HCT116 (cell line): Measurements from ENCODE around the gene TASP1. TPM values are rescaled to one million over a fixed set of nuclear protein-coding genes. Genes with fewer than 3 reads are reported as not detected.

Experiments
- ATAC-seq: fragments of 200-7000 bp; cut with Tn5 transposase; 2 replicates; pipeline ENCODE4 v1.9.1; 2020; ENCODE audit warnings: mild to moderate bottlenecking, moderate library complexity
- BruUV-seq: library from RNA; stranded (reverse); fragments of 400-500 nt; replicated peaks from 2 replicates; lab custom pipeline; 2021; lab: Mats Ljungman, UMichigan
- CTCF ChIA-PET: fragments of 300-600 bp; sonication (Branson Sonifier 250); formaldehyde crosslinking; loops from one replicate; lab custom pipeline; 2021; ENCODE audit warnings: antibody characterized with exemption; lab: Charles Lee
- POLR2A ChIA-PET: fragments of 300-600, 350-600 bp; sonication (Branson Sonifier 250); formaldehyde crosslinking; loops from one replicate; lab custom pipeline; 2021; ENCODE audit warnings: antibody characterized with exemption; lab: Charles Lee
- RAD21 ChIA-PET, 2 experiments: fragments of 300-600 bp; sonication (Branson Sonifier 250); formaldehyde crosslinking; loops; one replicate each; lab custom pipeline; 2023; ENCODE audit warnings: low total read pairs in 2 of 2; ENCODE audit not compliant: uncharacterized antibody in 2 of 2, unreplicated experiment in 2 of 2, low non-redundant PET in 1 of 2; lab: Charles Lee
- DNase-seq: peaks from one replicate; pipeline ENCODE4 v3.0.0-alpha.2; 2010; ENCODE audit warnings: low read depth, low spot score
- H2AFZ ChIP-seq: fragments of 200-600 bp; shearing (Covaris generic), sonication (generic); 2 replicates; pipeline ENCODE4 v1.6.1; 2017; ENCODE audit warnings: low read depth, mixed run types, mixed read lengths, antibody characterized with exemption, low read length; ENCODE audit not compliant: poor library complexity, severe bottlenecking
- H3K27ac ChIP-seq: 2 replicates; pipeline ENCODE4 v1.5.1; 2012; ENCODE audit warnings: low read depth, low read length
- H3K27me3 ChIP-seq: fragments of 200-600 bp; sonication (generic); 2 replicates; pipeline ENCODE4 v1.6.1; 2016; ENCODE audit warnings: mixed run types, low read length, mixed read lengths; ENCODE audit not compliant: insufficient read depth
- H3K36me3 ChIP-seq, 2 experiments: fragments of 200-500 bp in 1 of 2; fragments of 200-600 bp in 1 of 2; sonication (Bioruptor generic) in 1 of 2; sonication (generic) in 1 of 2; 2 replicates each; pipeline versions ENCODE4 v1.5.1 to v1.6.1; 2014 to 2016; ENCODE audit warnings: low read length in 2 of 2, inconsistent platforms in 1 of 2, mixed read lengths in 1 of 2, mixed run types in 1 of 2; ENCODE audit not compliant: insufficient read depth in 2 of 2, control insufficient read depth in 1 of 2
- H3K4me1 ChIP-seq, 2 experiments: fragments of 200-600 bp in 1 of 2; sonication (generic) in 1 of 2; 2 replicates each; pipeline versions ENCODE4 v1.5.1 to v1.6.1; 2012 to 2017; ENCODE audit warnings: low read length in 2 of 2, inconsistent platforms in 1 of 2, mild to moderate bottlenecking in 1 of 2, mixed read lengths in 1 of 2, mixed run types in 1 of 2, moderate library complexity in 1 of 2; ENCODE audit not compliant: insufficient read depth in 2 of 2, control insufficient read depth in 1 of 2
- H3K4me2 ChIP-seq: fragments of 200-600 bp; sonication (generic); 2 replicates; pipeline ENCODE4 v1.6.1; 2017; ENCODE audit warnings: mixed run types, low read length, mixed read lengths
- H3K4me3 ChIP-seq, 2 experiments: fragments of 200-600 bp in 1 of 2; sonication (generic) in 1 of 2; replicated peaks in 1 of 2; 2 replicates each; pipeline ENCODE4 v1.5.1; 2011 to 2016; ENCODE audit warnings: low read length in 2 of 2, control low read depth in 1 of 2, low read depth in 1 of 2, mild to moderate bottlenecking in 1 of 2, mixed read lengths in 1 of 2, mixed run types in 1 of 2
- H3K79me2 ChIP-seq: fragments of 200-600 bp; sonication (generic); 2 replicates; pipeline ENCODE4 v1.6.1; 2017; ENCODE audit warnings: mild to moderate bottlenecking, mixed run types, low read length, moderate library complexity, mixed read lengths; ENCODE audit not compliant: insufficient read depth
- H3K9ac ChIP-seq: fragments of 200-600 bp; sonication (generic); 2 replicates; pipeline ENCODE4 v1.6.1; 2016; ENCODE audit warnings: low read length, mixed read lengths
- H3K9me2 ChIP-seq: fragments of 200-600 bp; sonication (generic), shearing (Covaris generic); 2 replicates; pipeline ENCODE4 v1.6.1; 2017; ENCODE audit warnings: mixed run types, mild to moderate bottlenecking, moderate library complexity; ENCODE audit not compliant: insufficient read depth
- H3K9me3 ChIP-seq, 2 experiments: fragments of 200-500 bp in 1 of 2; fragments of 200-600 bp in 1 of 2; sonication (Bioruptor generic) in 1 of 2; sonication (generic) in 1 of 2; 2 replicates each; pipeline ENCODE4 v1.6.1; 2014 to 2017; ENCODE audit warnings: low read length in 2 of 2, mixed read lengths in 2 of 2, inconsistent platforms in 1 of 2, low read depth in 1 of 2, mild to moderate bottlenecking in 1 of 2, mixed run types in 1 of 2, moderate library complexity in 1 of 2; ENCODE audit not compliant: control insufficient read depth in 1 of 2, insufficient read depth in 1 of 2
- H4K20me1 ChIP-seq: fragments of 200-600 bp; sonication (generic), shearing (Covaris generic); 2 replicates; pipeline ENCODE4 v1.6.1; 2017; ENCODE audit warnings: mixed run types, mild to moderate bottlenecking, moderate library complexity; ENCODE audit not compliant: insufficient read depth
- EGR1 ChIP-seq: IDR thresholded peaks from 2 replicates; pipeline ENCODE4 v1.6.1; 2012; ENCODE audit warnings: low read depth
- EZH2 ChIP-seq: fragments of 200-600 bp; sonication (generic); IDR thresholded peaks from 2 replicates; pipeline ENCODE4 v1.6.1; 2017; ENCODE audit warnings: antibody characterized with exemption, mixed run types
- EZH2phosphoT487 ChIP-seq: fragments of 200-600 bp; IDR thresholded peaks from 2 replicates; pipeline ENCODE4 v1.6.1; 2018; ENCODE audit warnings: antibody characterized with exemption, borderline replicate concordance
- FOSL1 ChIP-seq: IDR thresholded peaks from 2 replicates; pipeline ENCODE4 v1.6.1; 2012; ENCODE audit warnings: low read depth
- POLR2A ChIP-seq: IDR thresholded peaks from 2 replicates; pipeline ENCODE4 v1.7.0; 2011; ENCODE audit warnings: borderline replicate concordance; ENCODE audit not compliant: insufficient read depth, insufficient read length; ENCODE audit errors: extremely low read depth
- POLR2AphosphoS5 ChIP-seq: IDR thresholded peaks from 2 replicates; pipeline ENCODE4 v1.6.1; 2011; ENCODE audit warnings: mild to moderate bottlenecking, low read depth, low read length, moderate library complexity
- SIN3A ChIP-seq: IDR thresholded peaks from 2 replicates; pipeline ENCODE4 v1.6.1; 2012; ENCODE audit warnings: low read depth
- SRF ChIP-seq: IDR thresholded peaks from 2 replicates; pipeline ENCODE4 v1.6.1; 2012; ENCODE audit warnings: low read depth
- TCF7L2 ChIP-seq: IDR thresholded peaks from 2 replicates; pipeline ENCODE4 v1.7.0; 2011; ENCODE audit warnings: borderline replicate concordance, inconsistent platforms; ENCODE audit not compliant: insufficient read depth, insufficient read length; ENCODE audit errors: extremely low read depth
- YY1 ChIP-seq: IDR thresholded peaks from 2 replicates; pipeline ENCODE4 v1.6.1; 2011; ENCODE audit warnings: low read length, low read depth, moderate library complexity, mild to moderate bottlenecking; ENCODE audit not compliant: insufficient replicate concordance; ENCODE audit errors: extremely low read depth
- intact Hi-C: fragments of 100-400 bp; cut with micrococcal nuclease; formaldehyde crosslinking; loops from 2 replicates; pipeline ENCODE4 v1.10.0; 2022
- total RNA-seq: library from RNA; stranded (reverse); gene quantifications from one replicate; pipeline ENCODE4 v1.2.1, GENCODE V29; 2021; ENCODE audit not compliant: unreplicated experiment
- TF ChIP-seq, protein P1 (sequence below), 3 experiments: fragments of 200-600 bp in 1 of 3; sonication (generic) in 1 of 3; IDR thresholded peaks in 2 of 3; conservative IDR thresholded peaks in 1 of 3; 2 replicates each; pipeline ENCODE4 v1.5.1; 2012 to 2017; ENCODE audit warnings: low read depth in 2 of 3, low read length in 2 of 3, antibody characterized with exemption in 1 of 3, borderline replicate concordance in 1 of 3, control low read depth in 1 of 3, mild to moderate bottlenecking in 1 of 3, mixed read lengths in 1 of 3, mixed run types in 1 of 3, moderate library complexity in 1 of 3; ENCODE audit not compliant: insufficient read depth in 1 of 3
- TF ChIP-seq, protein P2 (sequence below): IDR thresholded peaks from 2 replicates; pipeline ENCODE4 v1.6.1; 2012
- TF ChIP-seq, protein P3 (sequence below): IDR thresholded peaks from 2 replicates; pipeline ENCODE4 v1.6.1; 2012; ENCODE audit warnings: low read depth

Gene TASP1
- total RNA-seq, 1 experiment from 2014 or later, result 19.1 TPM

DNA sequence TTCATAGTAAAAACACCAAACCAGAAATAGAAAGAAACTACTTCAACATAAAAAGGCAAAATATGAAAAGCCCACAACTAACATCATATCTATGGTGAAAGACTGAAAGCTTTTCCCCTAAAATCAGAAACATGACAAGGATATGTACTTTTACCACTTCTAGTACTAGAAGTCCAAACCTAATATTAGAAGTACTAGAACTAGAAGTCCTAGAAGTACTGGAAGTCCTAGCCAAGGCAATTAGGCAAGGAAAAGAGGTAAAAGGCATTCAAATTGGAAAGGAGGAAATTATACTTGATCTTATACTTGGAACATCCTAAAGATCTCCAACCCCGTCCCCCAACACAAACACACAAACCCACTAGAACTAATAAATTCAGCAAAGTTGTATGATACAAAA lies 74.9 kb downstream of the TASP1 start (continued):
- TF ChIP-seq, protein P1, sequence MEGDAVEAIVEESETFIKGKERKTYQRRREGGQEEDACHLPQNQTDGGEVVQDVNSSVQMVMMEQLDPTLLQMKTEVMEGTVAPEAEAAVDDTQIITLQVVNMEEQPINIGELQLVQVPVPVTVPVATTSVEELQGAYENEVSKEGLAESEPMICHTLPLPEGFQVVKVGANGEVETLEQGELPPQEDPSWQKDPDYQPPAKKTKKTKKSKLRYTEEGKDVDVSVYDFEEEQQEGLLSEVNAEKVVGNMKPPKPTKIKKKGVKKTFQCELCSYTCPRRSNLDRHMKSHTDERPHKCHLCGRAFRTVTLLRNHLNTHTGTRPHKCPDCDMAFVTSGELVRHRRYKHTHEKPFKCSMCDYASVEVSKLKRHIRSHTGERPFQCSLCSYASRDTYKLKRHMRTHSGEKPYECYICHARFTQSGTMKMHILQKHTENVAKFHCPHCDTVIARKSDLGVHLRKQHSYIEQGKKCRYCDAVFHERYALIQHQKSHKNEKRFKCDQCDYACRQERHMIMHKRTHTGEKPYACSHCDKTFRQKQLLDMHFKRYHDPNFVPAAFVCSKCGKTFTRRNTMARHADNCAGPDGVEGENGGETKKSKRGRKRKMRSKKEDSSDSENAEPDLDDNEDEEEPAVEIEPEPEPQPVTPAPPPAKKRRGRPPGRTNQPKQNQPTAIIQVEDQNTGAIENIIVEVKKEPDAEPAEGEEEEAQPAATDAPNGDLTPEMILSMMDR (IDR thresholded peaks at IDR 0.05 in 2 of 3, conservative IDR thresholded peaks at IDR 0.05 in 1 of 3; ENCODE audit: borderline replicate concordance in 1 of 3, insufficient read depth in 1 of 3, low read depth in 2 of 3, low read length in 2 of 3), result no peak
- no peak for TF ChIP-seq POLR2A
- TF ChIP-seq, protein P2, sequence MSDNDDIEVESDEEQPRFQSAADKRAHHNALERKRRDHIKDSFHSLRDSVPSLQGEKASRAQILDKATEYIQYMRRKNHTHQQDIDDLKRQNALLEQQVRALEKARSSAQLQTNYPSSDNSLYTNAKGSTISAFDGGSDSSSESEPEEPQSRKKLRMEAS, result no peak
- TF ChIP-seq, all 23 proteins: peak for 0

DNA sequence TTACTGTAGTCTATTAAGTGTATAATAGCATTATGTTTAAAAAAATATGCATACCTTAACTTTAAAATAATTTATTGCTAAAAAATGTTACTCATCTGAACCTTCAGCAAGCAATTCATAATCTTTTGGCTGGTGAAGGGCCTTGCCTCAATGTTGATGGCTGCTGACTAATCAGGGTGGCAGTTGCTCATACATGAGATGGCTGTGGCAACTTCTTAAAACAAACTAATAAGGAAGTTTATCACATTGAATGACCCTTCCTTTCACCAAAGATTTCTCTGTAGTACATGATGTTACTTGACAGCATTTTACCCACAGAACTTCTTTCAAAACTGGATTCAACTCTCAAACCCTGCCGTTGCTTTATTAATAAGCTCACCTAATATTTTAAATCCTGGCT lies 84.0 kb downstream of the TASP1 start:
- Histone ChIP-seq H3K36me3 (no peaks in the 10 kb centered on the region), H3K79me2 (no peaks in the 10 kb centered on the region), H3K27me3 (no peaks in the 10 kb centered on the region), H3K9me3 (no peaks in the 10 kb centered on the region), H4K20me1 (no peaks in the 10 kb centered on the region), H3K9ac (no peak overlapping the region), H3K4me3 (no peak overlapping the region), H3K9me2 (no peaks in the 10 kb centered on the region), H3K4me2 (no peak overlapping the region), H3K27ac (no peak overlapping the region), H3K4me1 (no peaks in the 10 kb centered on the region), H2AFZ (no peak overlapping the region)
- TF ChIP-seq, protein P2, result no peak
- TF ChIP-seq FOSL1 (no peak), EGR1 (no peak), SRF (no peak), SIN3A (no peak), EZH2phosphoT487 (no peak), YY1 (no peak), POLR2A (no peak), EZH2 (no peak), TCF7L2 (no peak), POLR2AphosphoS5 (no peak)
- TF ChIP-seq, protein P3, sequence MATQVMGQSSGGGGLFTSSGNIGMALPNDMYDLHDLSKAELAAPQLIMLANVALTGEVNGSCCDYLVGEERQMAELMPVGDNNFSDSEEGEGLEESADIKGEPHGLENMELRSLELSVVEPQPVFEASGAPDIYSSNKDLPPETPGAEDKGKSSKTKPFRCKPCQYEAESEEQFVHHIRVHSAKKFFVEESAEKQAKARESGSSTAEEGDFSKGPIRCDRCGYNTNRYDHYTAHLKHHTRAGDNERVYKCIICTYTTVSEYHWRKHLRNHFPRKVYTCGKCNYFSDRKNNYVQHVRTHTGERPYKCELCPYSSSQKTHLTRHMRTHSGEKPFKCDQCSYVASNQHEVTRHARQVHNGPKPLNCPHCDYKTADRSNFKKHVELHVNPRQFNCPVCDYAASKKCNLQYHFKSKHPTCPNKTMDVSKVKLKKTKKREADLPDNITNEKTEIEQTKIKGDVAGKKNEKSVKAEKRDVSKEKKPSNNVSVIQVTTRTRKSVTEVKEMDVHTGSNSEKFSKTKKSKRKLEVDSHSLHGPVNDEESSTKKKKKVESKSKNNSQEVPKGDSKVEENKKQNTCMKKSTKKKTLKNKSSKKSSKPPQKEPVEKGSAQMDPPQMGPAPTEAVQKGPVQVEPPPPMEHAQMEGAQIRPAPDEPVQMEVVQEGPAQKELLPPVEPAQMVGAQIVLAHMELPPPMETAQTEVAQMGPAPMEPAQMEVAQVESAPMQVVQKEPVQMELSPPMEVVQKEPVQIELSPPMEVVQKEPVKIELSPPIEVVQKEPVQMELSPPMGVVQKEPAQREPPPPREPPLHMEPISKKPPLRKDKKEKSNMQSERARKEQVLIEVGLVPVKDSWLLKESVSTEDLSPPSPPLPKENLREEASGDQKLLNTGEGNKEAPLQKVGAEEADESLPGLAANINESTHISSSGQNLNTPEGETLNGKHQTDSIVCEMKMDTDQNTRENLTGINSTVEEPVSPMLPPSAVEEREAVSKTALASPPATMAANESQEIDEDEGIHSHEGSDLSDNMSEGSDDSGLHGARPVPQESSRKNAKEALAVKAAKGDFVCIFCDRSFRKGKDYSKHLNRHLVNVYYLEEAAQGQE, result no peak
- ATAC-seq (no peak), DNase-seq (no peak)
- intact Hi-C loops, result no loop called here
- RAD21 ChIA-PET, result no interaction called here
- BruUV-seq, result no TSS peak
- CTCF ChIA-PET, result interaction anchor here (2.5 kb wide), 1 partner anchor 9 kb away, joined by 14 read pairs; no protein-coding TSS in a partner anchor
- POLR2A ChIA-PET, result no interaction called here
